T-helper 1 cell treated with Interleukin-12 subunit alpha and Interleukin-12 subunit beta and Interleukin-4 antibody, amounts not matched to agents 30 ng/mL and 1 ng/mL, for 36 hours (primary cell): ENCODE results near the gene CAMKK2. TPM values are rescaled to one million over a fixed set of nuclear protein-coding genes. Genes with fewer than 3 reads are reported as not detected.
"Not testable (repeated sequence)": the region's sequence is repeated elsewhere in the genome, so short reads cannot be mapped to it uniquely, and the experiment has no call there.

Experiments
- intact Hi-C: fragments of 100-400 bp; cut with micrococcal nuclease; formaldehyde crosslinking; loops from one replicate; pipeline ENCODE4 v1.15.1; 2024
- total RNA-seq: library from RNA; stranded (reverse); gene quantifications from 2 replicates; pipeline ENCODE4 v1.2.3, GENCODE V29; 2022

CAMKK2 gene
- total RNA-seq, 1 donor from 2014 or later: 32.1 TPM

DNA sequence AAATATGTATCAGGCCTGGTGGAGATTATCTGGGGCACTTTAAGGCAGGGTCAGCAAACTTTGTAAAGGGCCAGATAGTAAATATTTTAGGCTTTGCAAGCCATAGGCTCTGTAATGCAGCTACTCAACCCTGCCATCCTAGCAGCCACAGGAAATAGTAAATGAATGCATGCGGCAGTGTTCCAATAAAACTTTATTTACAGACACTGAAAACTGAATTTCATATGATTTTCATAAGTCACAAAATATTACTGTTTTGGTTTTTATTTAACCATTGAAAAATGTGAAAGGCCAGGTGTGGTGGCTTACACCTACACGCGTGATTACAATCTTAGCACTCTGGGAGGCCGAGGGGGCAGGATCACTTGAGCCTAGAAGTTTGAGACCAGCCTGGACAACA lies 3.2 kb upstream of the CAMKK2 start:
- intact Hi-C loops: loop anchor here (5.0 kb wide), 3 partner anchors 87 to 397 kb away; partner anchors contain the start of genes ORAI1, P2RX4 and SPPL3

DNA sequence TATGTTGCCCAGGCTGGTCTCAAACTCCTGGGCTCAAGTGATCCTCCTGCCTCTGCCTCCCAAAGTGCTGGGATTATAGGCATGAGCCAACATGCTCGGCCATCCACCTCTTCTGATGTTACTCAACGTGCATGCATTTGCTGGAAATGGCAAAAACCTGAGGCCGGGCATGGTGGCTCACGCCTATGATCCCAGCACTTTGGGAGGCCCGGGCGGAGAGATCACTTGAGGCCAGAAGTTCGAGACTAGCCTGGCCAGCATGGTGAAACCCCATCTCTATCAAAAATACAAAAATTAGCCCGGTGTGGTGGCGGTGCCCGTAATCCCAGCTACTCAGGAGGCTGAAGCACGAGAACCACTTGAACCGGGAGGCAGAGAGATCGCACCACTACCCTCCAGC lies 1.9 kb upstream of the CAMKK2 start:
- intact Hi-C loops: loop anchor here (5.0 kb wide), 3 partner anchors 86 to 396 kb away; partner anchors contain the start of genes ORAI1, P2RX4 and SPPL3

DNA sequence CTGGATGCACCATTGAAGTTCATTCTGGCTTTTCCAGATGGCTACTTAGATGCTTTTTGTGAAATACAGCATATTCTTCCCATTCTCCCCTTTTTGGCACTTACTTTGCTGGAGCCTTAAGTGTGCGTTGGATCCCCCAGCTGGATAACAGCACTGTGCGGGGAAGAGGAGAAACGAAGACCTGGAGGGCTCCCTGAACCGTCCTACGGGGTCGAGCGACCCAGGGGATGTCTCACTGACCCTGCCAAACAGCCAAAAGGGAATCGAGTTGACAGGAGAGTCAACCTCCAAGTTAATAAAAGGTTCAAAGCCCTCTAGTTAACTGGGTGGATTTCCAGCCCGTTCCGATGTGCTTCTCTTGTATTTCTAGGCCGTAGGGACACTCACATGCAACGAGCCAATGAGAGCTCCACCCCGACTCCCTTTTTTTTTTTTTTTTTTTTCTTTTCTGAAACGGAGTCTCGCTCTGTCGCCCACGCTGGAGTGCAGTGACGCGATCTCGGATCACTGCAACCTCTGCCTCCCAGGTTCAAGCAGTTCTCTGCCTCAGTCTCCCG lies 1.0 kb upstream of the CAMKK2 start:
- intact Hi-C loops: loop anchor here (1.0 to 5.0 kb wide), 12 partner anchors 85 to 1229 kb away; partner anchors contain the start of genes ACADS, C12orf43, COQ5 and KNTC1

DNA sequence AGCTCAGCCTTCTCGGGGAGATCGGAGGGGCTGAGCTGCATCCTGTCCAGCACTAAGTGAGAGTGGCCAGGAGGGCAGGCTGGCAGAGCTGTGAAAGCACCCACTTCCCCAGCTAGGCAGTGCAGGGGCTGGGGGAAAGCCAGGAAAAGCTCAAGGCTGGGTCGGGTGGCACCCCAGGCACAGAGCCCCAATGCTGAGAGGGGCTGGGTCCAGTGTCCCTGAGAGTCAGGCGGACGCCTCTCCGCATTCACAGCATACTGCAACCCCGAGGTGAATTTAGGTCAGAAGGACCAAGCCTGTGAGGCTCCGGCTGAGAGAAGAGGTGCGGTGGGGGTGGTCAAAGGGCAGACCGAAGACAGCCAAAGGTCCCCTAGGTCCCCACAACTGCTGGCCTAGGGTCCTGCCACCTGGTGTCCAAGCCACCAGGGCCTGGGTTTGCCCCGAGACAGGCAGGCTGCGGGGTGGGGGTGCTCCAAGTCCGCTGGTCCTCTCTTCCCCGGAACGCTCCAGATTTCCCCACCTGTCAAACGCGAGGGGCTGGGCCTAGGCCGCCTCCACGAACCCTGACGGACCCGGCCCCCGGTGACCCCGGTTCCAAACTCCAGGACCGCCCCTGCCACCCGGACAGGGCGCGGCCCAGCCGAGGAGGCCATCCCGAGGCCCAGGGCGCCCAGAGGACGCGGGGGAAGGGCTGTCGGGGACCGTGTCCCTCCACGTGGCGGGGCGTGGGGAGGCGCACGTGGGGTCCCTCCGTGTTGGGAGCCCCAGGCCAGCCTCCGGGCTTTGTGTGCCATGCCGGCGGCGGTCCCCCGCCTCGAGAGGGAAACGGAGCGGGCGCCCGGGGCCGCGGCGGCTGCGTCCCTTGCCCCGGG lies 527 bp downstream of the CAMKK2 start:
- intact Hi-C loops: loop anchor here (1.0 to 5.0 kb wide), 14 partner anchors 56 to 1231 kb away; partner anchors contain the start of genes ACADS, ANAPC5, C12orf43 and COQ5

DNA sequence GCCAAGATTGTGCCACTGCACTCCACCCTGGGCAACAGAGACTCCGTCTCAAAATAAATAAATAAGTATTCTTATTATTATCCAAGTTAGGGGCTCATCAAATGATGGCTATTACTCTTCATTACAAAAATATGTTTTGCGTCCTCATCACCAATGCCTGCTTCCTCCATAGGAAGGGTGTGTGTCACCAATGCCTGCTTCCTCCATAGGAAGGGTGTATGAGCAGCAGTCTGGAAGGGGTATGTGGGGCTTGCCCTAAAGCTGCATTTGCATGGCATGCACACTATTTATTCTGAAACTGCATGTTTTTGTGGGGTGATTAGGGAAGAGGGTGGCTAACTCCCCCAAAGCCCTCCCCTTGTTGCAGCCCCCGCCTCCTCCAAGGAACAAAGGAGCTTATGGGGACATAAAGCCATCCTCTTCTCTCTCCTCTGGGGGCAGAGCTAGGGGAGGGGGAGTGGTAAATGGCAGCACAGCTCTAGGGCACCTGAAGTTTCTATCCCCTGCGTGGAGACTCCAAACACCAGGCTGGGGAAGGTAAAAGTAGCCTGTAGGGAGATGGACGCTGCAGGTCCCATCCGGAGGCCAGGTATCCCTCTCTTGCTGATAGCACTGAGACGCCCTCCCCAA lies 1.3 kb downstream of the CAMKK2 start:
- intact Hi-C loops: loop anchor here (5.0 kb wide), 3 partner anchors 83 to 393 kb away; partner anchors contain the start of genes ORAI1, P2RX4 and SPPL3

DNA sequence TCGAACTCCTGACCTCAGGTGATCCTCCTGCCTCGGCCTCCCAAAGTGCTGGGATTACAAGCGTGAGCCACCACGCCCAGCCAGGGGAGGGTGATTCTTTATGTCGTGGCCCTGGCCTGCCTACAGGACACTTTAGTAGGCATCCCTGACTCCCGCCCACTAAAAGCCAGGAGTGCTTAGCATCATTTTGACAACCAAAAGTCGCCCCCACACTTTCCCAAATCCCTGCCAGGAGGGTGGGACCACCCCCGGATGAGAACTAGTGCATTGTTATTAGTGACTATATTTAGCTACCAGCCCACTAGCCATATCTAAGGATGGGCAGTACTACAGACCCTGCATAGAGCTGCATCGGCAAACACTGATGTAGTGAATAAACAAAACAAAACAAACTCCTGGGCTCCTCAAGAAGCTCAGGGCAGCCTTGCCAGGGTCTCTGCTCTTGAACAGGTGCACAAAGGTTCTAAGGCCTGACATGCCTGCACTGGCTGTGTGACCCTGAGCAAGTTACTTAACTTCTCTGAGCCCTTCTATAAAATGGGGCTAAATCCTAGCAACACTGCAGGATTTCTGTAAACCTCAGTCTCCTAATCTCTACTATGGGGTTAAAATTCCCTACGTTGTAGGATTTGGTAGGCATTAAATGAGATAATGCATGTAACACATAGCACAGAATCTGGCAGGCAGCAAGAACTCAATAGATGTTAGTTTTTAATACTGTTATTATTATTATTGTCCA lies 2.2 kb downstream of the CAMKK2 start:
- intact Hi-C loops: no loop called here

DNA sequence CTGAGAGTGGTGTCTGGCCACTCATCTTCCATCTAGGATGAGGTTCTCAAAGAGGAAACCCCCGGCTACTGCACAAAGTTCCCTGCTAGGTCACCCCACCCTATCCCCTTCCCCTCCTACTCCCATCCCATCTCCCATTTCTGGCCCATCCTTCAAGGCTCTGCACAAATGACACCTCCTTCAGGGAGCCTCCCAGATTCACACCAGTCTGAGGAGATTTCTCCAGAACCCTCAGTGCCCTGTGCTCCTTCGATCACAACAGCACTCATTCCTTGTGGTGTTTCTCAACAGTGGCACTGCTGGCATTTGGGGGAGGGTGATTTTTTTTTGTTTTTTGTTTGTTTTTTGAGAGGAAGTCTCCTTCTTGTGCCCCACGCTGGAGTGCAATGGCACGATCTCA lies 2.9 kb downstream of the CAMKK2 start:
- intact Hi-C loops: no loop called here

DNA sequence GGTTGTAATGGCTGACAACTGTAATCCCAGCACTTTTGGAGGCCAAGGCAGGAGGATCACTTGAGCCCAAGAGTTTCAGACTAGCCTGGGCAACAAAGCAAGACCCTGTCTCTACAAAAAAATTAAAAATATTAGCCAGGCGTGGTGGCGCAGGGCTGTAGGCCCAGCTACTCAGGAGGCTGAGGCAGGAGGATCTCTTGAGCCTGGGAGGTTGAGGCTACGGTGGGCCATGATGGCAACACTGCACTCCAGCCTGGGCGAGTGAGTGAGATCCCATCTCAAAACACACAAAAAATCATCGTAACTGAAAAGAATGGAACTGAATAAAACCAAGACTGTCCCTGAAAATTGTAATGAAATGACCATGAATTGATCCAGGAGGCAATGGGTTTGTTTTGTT lies 6.1 kb downstream of the CAMKK2 start:
- intact Hi-C loops: no loop called here

DNA sequence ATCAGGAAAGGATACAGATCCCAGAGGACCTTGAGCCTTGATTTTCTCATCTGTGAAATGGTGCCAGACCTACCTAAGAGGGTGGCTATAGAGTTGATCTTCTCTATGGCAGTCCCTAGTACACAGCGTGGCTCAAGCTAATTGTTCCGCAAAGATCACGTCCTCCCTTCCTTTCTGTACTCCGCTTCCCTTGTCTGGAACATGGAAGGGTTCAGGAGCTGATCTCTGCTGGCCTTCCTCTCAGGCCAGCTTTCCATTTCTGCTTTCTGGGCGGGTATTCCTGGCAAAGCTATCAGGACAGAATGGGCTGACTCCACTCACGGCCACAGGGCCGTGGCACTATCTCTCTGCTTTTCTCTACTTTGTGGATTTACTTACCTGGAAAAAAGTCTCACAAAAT lies 6.5 kb downstream of the CAMKK2 start:
- intact Hi-C loops: no loop called here

DNA sequence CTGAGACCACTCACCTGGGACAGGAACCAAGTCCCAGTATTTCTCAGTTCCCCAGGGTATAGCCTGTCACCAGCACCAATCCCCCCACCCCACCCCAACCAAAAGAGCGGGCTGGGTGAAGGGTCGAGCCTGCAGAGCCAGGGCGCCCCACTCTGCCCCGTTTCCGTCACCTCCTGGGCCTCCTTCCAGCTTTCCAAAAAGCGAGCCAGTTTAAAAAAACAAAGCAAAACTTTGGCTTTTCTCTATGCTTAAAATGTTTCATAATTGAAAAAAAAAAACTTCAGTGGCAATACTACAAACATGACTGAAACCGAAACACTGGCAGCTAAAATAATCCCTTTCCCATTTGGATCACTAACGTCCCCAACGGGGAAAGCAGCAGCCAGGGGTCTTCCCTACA lies 7.5 kb downstream of the CAMKK2 start:
- intact Hi-C loops: no loop called here

DNA sequence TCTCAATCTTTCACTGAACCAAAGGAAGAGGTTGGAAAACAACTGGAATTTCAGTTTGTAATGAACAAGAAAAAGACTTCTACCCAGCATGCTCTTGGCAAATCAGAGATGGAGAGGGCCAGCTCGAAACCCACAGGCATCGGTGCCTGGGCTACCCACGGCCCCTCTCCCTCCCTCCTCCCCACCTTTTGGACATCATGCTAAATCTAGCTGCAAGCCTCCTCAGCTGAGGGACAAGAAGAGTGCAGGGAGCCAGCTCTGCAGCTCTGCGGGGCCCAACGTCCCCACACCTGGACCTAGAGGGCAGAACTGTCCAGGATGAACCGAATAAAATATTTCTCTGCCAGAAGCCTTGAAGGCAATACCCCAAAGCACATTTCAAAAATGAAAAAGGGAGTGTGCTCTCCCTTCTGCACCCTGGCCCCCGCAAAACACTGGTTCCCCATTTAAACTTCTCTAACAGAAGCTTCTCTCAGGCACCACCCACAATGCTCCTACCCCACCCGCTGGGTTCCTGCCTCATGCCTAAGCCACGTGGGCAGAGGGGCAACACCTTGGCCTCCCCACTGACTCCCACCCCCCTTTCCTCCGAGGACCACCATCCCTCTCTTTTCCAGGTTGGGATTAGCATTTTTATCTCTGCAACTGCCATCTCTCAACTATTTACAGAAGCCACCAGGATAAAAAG lies 8.2 kb downstream of the CAMKK2 start:
- intact Hi-C loops: no loop called here

DNA sequence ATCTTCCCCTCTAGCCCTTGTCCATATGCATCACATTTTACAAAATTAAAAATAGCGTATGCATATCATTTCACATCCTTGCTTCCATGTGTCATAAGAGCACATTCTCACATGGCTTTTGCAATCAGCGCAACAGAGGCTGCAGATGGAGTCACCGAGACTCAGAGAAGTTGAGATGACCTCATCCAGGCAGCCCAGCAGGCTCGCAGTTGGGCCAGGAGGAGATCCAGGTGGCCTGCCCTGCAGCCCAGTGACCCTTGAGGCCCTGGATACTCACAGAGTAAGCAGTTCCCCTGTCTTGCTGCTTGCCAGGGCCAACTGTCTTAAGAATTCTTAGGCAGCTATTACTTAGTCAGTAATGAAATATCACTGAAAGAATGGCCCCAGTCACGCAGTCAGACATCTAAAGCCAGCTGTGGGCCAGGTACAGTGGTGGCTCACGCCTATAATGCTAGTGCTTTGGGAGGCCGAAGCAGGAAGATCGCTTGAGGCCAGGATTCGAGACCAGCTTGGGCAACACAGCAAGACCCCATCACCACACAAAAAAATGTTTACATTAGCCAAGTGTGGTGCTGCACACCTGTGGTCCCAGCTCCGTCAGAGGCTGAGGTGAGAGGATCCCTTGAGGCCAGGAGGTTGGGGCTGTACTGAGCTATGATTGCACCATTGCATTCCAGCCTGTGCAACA lies 9.1 kb downstream of the CAMKK2 start:
- intact Hi-C loops: no loop called here

DNA sequence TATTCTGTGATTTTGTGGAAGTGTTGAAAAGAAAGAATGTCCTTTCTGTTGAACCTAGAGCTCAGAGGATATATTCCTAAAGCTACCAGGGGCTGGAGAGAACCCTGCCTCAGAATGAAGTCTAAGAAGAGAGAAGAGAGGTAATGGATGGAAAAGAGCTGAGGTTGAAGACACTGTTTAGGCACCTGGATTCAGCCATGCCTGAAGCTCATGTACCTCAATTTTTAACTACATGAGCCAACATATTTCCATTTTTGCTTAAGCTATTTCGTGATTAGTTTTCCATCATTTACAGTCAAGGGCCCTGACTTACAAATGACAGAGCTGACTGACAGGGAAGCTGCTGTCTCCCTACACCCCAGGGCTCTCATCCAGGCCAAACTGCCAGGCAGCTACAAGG lies 10.7 kb downstream of the CAMKK2 start:
- intact Hi-C loops: no loop called here

DNA sequence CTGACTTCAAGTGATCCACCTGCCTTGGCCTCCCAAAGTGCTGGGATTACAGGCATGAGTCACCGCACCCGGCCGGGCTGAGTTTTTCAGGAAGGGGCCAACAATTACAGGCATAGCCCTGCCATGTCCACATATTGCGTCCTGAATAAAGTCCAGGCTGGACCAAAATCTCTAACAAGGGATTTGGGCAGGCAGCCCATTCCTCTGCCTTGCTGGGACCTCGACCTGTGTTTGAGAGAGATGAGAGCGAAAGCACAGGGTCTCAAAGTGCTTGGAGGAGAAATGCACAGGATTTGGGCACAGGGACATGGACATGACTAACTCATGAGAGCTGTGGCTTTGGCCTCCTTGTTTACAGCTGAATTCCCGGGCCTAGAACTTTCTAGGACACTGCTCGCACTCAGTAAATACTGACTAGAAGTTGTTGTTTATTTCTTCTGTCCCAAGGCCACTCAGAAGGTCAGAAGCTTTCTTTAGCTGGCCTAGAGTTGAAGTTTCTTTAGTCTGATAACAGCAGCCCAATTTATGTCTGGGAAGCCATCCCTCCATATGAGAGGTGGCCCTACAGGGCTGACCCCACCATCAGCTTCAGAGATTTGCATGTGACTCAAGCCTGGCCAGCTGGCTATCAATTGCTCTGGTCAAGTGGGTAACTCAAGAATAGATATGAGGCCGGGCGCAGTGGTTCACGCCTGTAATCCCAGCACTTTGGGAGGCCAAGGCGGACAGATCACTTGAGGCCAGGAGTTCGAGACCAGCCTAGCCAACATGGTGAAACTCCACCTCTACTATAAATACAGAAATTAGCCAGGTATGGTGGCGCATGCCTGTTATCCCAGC lies 11.7 kb downstream of the CAMKK2 start:
- intact Hi-C loops: no loop called here

DNA sequence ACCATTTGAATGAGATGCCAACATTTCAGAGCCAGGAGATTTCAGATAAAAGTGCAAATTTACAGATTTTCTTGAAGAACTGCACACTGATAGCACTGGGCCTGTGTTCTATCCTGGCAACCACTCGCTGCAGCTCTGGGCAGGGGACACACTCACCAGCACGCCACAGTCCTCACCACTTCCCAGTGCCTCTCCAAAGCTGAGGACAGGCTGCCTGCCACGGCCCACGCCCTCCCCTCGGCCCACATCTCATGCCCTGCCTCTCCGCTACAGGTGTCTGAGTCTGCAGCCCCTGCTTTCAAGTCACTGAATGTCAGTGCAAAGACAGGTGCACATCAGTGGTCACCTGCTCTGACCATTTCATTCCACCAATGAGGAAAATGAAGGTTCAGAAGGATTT lies 12.7 kb downstream of the CAMKK2 start:
- intact Hi-C loops: no loop called here

DNA sequence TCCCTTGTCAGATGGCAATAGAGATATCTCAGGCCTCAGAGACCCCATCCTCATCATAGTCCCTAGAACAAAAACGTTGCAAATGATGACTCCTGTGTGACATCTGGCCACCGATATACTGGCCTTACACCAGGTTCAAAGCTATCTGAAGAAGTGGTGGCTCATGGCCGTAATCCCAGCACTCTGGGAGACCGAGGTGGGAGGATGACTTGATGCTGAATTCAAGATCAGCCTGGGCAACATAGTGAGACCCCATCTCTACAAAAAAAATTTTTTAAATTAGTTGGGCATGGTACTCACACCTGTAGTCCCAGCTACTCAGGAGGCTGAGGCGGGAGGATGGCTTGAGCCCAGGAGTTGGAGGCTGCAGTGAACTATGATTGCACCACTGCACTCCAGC lies 13.1 kb downstream of the CAMKK2 start:
- intact Hi-C loops: no loop called here

DNA sequence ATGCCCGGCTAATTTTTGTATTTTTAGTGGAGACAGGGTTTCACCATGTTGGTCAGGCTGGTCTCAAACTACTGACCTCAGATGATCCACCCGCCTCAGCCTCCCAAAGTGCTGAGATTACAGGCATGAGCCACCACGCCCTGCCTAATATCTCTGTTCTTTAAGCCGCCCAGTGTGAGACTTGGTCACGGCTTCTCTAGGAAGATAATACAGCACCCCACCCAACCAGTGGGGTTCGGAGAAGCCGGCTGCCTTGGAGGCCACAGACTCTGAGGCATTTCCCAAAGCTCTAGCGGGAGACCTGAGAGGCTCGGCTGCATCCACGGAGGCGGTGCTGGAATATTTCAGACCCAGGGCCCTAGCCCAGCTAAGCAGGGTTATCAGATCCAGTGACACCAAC lies 13.6 kb downstream of the CAMKK2 start:
- intact Hi-C loops: not testable (repeated sequence)

DNA sequence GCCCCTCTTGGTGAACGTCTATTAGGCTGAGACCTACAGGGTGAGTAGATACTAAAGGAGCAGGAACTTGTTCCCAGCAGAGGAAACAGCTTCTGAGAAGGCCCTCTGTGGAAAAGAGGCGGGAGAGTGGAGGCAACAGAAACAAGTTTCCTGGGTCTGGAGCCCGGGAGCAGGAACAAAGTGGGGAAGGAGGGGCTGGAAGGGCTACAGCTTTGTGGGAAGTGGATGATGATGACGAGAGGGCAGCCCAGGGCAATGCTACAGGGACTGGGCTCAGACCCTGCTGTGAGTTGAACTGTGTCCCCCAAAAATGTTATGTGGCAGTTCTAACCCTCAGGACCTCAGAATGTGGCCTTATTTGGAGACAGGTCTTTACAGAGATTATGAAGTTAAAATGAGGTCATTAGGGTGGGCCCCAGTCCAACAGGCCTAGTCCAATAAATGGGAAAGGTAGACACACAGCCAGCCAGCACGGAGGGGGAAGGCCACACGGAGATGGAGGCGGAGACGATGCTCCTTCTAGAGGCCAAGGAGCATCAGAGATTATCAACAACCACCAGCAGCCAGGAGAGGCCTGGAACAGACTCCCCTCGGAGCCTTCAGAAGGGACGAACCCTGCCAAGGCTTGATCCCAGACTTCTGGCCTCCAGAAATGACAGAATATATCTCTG lies 14.3 kb downstream of the CAMKK2 start:
- intact Hi-C loops: no loop called here

DNA sequence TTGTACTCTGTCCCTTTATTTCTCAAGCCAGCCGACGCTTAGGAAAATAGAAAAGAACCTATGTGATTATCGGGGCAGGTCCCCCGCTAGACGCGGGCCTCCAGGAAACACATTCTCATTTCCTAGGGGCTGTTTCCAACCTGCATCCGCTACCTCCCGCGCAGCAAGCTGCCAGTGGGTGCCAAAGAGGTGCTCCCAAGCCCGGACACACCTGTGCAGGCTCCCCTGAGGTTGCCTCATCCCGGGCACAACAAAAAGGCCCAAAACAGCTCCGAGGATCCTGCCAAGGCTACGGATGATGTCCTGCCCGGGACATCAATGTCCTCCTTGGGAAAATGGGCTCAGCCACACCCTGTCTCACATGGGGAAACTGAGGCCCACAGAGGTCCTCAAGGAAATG lies 15.4 kb downstream of the CAMKK2 start:
- intact Hi-C loops: not testable (repeated sequence)
